ENCODE measurements around the gene MAN2C1.
"Not testable (repeated sequence)": the region's sequence is repeated elsewhere in the genome, so short reads cannot be mapped to it uniquely, and the experiment has no call there.

MAN2C1 gene

GRCh38 chr15:75367913-75368688 is at the start of gene MAN2C1:
MAN2C1 (minus strand) TSS chr15:75368607; CDS start chr15:75368583, 24 bp downstream.
- in situ Hi-C loops (cut with HindIII; ENCODE audit: low sequenced_read_pairs) = no loop called here

GRCh38 chr15:75416584-75416983 is 48.2 kb upstream of the MAN2C1 start:
- in situ Hi-C loops (cut with HindIII; ENCODE audit: low sequenced_read_pairs) = no loop called here

DNA sequence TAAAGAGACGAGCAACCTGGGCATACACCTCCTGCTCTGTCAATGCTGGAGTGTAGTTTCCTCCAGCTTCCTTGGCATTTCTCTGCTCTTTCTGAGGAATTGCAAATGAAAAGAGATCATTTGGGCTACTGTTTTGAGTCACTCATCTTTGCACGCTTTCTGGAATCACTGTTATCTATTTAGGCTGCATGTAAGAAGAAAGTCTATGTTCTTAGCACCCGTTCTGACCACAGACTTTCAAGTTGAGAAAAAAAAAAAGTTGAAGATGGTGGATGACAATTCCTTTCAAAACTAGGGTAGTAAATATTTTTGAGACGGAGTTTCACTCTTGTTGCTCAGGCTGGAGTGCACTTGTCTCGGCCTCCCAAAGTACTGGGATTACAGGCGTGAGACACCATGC is 41.8 kb upstream of the MAN2C1 start:
- in situ Hi-C loops (cut with HindIII; ENCODE audit: low sequenced_read_pairs) = loop anchor here (5.0 kb wide), 1 partner anchor 37 kb away; no protein-coding TSS in a partner anchor

- in situ Hi-C loops (cut with HindIII; ENCODE audit: low sequenced_read_pairs) = no loop called here
Measured at GRCh38 chr15:75407083-75407482, 38.7 kb upstream of the MAN2C1 start.

DNA sequence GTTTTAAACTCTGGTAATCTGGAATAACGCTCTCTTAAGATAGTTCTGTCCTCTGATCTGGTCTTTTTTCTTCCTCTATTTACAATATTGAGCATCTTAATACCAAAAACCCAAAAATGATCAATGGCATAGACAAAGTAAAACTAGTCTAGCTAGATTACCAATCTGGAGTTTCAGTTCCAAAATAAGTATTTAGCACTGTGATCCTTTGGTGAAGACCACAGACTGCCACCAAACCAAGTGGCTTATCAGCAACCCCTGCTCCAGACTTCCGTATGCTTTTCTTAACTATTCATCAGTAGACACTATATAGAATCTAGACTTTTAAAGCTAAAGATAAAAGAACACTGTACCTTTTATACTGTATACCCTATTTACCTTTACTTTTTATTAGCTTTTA is 35.5 kb upstream of the MAN2C1 start:
- in situ Hi-C loops (cut with HindIII; ENCODE audit: low sequenced_read_pairs) = no loop called here

DNA sequence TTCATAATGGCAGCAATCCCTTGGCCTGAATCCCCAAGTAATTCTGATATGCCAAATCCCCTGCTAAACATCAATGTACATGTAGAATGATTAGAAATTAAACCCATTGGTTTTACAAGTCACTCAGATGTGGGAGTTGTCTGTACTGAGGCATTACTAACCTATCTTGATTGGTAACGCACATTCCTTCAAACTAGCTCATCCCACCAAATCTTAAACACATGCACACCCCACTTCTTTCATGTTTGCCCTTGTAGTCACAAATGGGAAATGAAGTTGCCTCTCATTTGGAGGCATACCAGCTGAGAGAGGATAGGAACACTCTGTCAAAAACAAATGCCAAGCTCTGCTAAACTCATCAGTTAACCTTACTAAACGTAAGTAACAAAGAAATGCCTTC is 29.1 kb upstream of the MAN2C1 start:
- in situ Hi-C loops (cut with HindIII; ENCODE audit: low sequenced_read_pairs) = no loop called here

DNA sequence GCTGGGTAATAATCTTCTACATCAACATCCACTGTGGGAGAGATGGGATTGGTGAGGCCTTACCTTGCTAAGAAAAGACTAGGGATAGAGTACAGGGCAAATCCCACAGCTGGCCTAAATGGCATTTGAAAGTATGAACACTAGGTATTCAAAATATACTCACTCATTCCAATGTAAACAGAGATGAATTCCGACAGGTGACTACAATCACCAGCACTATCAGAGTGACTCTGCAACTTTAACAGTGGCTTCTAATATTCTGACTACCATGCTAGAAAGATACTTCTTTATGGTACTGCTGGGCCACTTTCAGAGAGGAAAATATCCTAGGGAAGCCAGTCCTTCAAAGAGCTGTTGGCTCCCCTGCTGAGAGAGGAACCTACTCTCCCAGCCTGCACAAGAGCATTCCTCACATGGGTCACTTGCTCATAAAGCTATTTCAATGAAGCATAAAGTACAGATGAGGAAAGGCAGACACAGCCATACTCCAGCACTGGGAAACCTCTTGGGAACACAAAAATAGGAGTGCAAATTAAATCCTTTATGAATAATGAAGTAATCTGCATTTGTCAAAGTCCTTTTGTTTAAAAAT is 21.5 kb upstream of the MAN2C1 start:
- in situ Hi-C loops (cut with HindIII; ENCODE audit: low sequenced_read_pairs) = no loop called here

DNA sequence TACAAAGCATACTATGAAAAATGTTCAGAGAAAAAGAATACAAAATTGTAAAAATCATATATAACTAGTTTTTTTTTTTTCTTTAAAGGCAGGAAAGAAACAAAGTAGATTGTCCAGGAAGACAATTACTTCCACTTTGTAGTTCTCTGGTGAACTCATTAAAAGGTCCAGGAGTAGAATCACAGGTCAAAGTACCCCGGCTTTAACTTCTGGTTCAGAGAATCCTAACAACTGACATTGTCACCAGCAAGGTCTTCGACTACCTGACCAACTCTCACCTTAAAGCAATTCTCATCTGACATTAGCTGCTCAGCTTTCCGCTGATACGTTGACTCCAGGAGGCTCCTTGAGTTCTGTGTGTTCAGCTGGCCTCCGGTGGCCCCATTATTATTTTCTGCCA is 15.6 kb upstream of the MAN2C1 start:
- in situ Hi-C loops (cut with HindIII; ENCODE audit: low sequenced_read_pairs) = not testable (repeated sequence)

GRCh38 chr15:75380773-75381172 is 12.4 kb upstream of the MAN2C1 start:
- in situ Hi-C loops (cut with HindIII; ENCODE audit: low sequenced_read_pairs) = no loop called here

DNA sequence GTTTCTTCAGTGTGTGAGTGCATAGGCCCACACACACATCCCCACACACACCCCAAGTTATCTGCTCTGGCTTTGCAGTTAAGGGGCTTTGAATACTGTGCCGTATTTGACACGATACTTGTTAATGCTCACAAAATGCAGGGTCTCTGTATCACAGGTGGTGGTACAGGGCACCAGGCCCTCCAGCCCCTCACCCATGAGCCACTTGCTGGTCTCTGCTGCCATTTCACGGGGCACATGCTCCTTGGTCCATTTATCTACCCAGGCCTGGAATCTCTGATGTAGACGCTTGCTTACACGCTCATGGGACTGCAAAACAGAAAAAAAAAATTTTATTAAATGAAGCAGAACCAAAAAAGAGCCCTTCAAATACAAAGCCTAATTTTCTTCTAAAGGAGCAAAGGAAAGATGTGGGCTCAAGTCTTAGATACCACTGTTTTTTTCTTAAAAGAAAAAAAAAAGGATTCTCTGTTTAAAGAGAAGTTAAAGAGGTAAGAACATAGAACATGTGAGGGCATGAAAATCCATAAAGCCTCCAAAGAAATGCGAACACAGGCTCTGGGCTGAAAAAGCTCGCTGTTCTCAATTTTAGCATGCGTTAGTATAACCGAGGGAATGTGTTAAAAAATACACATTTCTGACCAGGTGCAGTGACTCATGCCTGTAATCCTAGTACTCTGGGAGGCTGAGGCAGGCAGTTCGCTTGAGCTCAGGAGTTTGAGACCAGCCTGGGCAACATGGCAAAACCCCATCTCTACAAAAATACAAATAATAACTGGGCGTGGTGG is 3.7 kb upstream of the MAN2C1 start:
- in situ Hi-C loops (cut with HindIII; ENCODE audit: low sequenced_read_pairs) = no loop called here

DNA sequence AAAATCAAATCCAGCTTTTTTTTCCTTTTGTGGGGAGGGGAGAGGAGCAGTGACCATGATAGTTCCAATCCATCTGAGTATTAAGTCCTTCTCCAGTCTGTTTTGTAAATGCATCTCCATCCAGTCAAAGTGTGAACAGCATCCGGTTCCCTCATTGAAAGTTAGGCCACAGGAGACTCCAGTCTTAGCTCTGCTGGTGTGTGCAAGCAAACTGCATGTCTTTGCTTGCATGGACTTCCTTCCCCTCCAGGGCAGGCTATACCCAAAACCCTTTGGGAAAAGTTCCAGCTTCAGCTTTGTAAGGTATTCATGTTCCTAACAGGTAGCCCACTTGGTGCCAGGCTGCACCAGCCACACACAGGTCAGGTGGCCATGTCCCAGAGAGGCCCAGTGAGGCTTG is 3.1 kb upstream of the MAN2C1 start:
- in situ Hi-C loops (cut with HindIII; ENCODE audit: low sequenced_read_pairs) = no loop called here

DNA sequence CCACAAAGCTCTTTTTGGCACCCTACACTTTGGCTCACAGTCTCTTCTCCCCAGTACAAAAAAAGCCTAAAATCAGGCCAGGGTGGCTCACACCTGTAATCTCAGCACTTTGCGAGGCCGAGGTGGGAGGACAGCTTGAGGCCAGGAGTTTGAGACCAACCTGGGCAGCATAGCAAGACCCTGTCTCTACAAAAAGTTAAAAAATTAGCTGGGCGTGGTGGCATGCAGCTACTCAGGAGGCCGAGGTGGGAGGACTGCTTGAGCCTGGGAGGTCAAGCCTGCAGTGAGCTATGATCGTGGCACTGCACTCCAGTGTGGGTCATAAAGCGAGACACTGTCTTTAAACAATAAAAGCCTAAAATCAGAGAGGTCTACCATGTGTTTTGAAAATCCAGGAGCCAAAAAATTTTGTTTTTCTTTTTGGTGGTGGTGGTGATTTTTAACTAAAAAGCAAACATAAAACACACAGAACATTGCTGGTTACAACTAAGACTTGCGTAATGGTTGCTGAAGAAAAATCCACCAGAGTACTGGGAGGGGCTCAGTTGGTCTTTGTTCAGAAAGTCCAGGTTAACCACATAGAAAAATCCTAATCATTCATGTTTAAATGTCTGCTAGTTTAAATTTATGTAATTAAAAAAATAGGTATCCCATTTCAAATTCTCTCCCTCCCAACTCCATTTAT is 1.6 kb upstream of the MAN2C1 start:
- in situ Hi-C loops (cut with HindIII; ENCODE audit: low sequenced_read_pairs) = no loop called here

- in situ Hi-C loops (cut with HindIII; ENCODE audit: low sequenced_read_pairs) = no loop called here
Measured at GRCh38 chr15:75368689-75369239, 357 bp upstream of the MAN2C1 start.

GRCh38 chr15:75367406-75367912 is 948 bp downstream of the MAN2C1 start:
- in situ Hi-C loops (cut with HindIII; ENCODE audit: low sequenced_read_pairs) = no loop called here

GRCh38 chr15:75367006-75367405 is 1.4 kb downstream of the MAN2C1 start:
- in situ Hi-C loops (cut with HindIII; ENCODE audit: low sequenced_read_pairs) = no loop called here

DNA sequence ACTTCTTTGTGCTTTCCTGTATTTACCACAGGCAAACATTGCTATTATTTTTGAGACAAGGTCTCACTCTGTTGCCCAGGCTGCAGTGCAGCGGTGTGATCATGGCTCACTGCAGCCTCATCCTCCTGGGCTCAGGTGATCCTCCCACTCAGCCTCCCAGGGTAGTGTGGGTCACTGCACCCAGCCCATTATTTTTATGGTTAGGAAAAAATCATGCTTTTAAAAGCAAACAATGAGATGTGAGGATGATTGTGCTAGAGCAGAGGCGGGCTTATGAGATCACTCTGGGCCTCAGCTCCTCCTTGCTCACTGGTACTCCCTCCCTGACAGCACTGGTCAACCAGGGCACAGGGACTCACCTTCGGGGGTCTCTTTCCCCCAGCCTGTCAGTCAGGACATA is 2.2 kb downstream of the MAN2C1 start:
- in situ Hi-C loops (cut with HindIII; ENCODE audit: low sequenced_read_pairs) = no loop called here

DNA sequence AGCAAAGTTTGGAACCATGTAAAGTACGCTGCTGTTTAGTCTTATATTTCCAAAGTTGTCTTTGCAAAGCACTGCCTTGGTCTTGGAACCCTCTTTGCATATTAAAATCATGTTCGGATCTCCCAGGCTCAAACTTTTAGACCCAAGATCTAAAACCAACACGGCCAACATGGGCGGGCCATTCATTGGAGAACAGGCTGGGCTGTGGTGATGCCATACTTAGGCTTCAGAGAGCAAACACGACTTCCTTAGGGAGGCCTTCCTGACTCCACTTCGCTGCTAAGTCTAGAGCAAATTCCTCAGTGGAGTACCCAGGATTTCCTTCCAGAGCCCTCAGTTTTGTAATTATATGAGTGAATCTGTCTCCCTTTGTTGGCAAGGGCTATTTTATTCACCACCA is 3.5 kb downstream of the MAN2C1 start:
- in situ Hi-C loops (cut with HindIII; ENCODE audit: low sequenced_read_pairs) = no loop called here

DNA sequence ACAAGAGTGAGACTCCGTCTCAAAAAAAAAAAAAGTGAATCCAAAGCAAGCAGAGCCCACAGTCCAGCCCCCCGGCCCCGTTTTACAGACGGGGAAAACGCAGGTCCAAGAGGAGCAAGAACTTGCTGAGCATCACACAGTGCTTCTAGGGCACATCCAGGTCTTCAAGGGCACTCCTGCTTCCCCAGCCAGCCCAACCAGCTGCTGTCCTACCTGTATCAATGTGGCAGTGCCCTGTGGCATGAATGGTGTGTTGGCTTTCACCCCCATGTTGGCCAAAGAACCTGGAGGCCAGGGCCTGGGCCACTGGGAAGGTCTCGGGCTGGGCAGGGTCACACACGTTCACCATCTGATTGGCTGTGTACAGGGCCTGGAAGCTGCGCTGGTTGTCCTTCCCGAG is 4.6 kb downstream of the MAN2C1 start:
- in situ Hi-C loops (cut with HindIII; ENCODE audit: low sequenced_read_pairs) = no loop called here

DNA sequence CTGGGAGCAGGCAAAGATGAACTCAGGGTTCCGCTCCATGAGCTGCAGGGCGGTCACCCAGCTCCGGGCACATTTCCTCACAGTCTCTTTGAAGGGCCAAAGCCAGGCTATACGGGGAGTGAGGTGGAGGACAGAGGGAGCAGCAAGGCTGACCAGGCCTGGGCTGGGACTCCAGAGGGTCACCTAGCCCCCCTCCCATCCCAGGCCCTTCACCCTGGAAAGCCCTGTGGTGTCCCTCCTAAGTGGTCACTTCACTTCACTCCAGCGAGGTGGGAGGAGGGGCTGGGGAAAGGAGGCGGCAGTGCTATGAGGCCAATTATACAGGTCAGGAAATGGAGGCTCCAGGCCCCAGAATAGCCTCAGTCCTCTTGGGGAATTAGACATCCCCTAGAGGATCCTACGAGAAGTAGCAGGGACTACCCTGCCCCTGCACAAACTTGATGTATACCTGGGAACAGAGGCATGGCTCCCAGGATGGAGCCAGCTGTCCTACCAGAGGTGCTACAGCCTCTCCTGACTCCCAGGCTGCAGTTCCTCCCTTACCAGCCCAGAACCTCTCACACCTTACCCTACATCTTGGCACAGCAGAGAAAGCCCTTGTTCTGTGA is 5.7 kb downstream of the MAN2C1 start:
- in situ Hi-C loops (cut with HindIII; ENCODE audit: low sequenced_read_pairs) = no loop called here

DNA sequence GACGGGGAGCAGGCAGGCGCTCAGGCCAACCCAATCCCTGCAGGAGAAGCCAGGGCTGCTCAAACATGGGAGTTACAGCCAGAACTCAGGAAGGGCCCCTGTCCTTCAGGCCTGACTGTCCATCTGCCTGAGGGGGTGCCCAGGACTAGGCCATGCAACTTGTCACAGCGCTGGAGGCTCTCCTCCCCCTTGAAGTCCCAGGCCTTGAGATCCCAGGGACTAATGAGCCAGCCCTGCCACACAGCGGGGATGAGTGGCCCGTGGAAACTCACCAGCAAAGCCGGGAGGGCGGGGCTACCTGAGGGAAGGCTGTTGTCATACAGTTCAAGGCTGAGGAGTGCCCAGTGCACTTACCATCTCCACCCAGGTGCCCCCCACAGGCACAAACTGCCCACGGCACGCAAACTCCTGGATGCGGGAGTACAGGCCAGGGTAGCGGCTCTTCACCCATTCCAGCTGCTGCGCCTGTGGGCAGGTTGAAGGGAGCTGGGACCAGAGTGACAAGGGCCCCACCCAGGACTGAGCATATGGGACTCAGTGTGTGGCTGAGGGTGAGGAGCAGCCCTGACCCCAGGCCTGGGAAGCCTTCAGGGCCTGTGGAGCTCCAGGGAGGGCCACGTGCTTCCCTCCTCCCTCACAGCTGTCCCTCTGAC is 6.3 kb downstream of the MAN2C1 start:
- in situ Hi-C loops (cut with HindIII; ENCODE audit: low sequenced_read_pairs) = no loop called here

Data from DLD1 (cell line).